EH (cell line): Measurements from ENCODE around the gene CFAP97D2.
"Not testable (repeated sequence)": the region's sequence is repeated elsewhere in the genome, so short reads cannot be mapped to it uniquely, and the experiment has no call there.

ENCODE experiments used
- DNase-seq: peaks from one replicate; pipeline ENCODE4 v3.0.0-alpha.2; 2015; ENCODE audit warnings: low read depth

The CFAP97D2 gene

GRCh38 chr13:114179087-114179658 lies at the start of gene CFAP97D2:
TSS of gene CFAP97D2 (plus strand) at chr13:114179257. CDS start at chr13:114179331, 74 bp downstream.
- no peak for DNase-seq

- DNase-seq, result no peak
Observed at GRCh38 chr13:114129649-114130062, 49.4 kb upstream of the CFAP97D2 start.

- peak; percentile 32 for DNase-seq
Observed at GRCh38 chr13:114130131-114130836, 48.8 kb upstream of the CFAP97D2 start.

GRCh38 chr13:114130837-114131582 lies 48.0 kb upstream of the CFAP97D2 start:
- peak; percentile 98 for DNase-seq

- DNase-seq, result peak; percentile 31
Observed at GRCh38 chr13:114131583-114132418, 47.3 kb upstream of the CFAP97D2 start.

GRCh38 chr13:114132419-114133121 lies 46.5 kb upstream of the CFAP97D2 start, which contains the start of gene RASA3:
TSS of gene RASA3 (minus strand) at chr13:114132623. CDS start at chr13:114132489, 134 bp downstream.
- peak; percentile 84 for DNase-seq

GRCh38 chr13:114133126-114133525 lies 45.9 kb upstream of the CFAP97D2 start:
- not testable (repeated sequence) for DNase-seq

- DNase-seq, result not testable (repeated sequence)
Observed at GRCh38 chr13:114133552-114133951, 45.5 kb upstream of the CFAP97D2 start.

GRCh38 chr13:114134111-114134943 lies 44.7 kb upstream of the CFAP97D2 start:
- DNase-seq, result no peak

- DNase-seq, result no peak
Observed at GRCh38 chr13:114134944-114135610, 44.0 kb upstream of the CFAP97D2 start.

GRCh38 chr13:114135731-114136171 lies 43.3 kb upstream of the CFAP97D2 start:
- no peak for DNase-seq

- no peak for DNase-seq
Observed at GRCh38 chr13:114136576-114136975, 42.5 kb upstream of the CFAP97D2 start.

GRCh38 chr13:114140131-114140905 lies 38.7 kb upstream of the CFAP97D2 start:
- DNase-seq, result no peak

GRCh38 chr13:114140906-114141250 lies 38.2 kb upstream of the CFAP97D2 start:
- no peak for DNase-seq

- DNase-seq, result no peak
Observed at GRCh38 chr13:114141261-114141996, 37.6 kb upstream of the CFAP97D2 start.

- DNase-seq, result no peak
Observed at GRCh38 chr13:114142137-114142550, 36.9 kb upstream of the CFAP97D2 start.

- peak; percentile 22 for DNase-seq
Observed at GRCh38 chr13:114142640-114143490, 36.2 kb upstream of the CFAP97D2 start.
